HEK293 (cell line): ENCODE data around the gene GNB3.
A peak's percentile ranks its signal among the peaks of the same experiment; 100 is the strongest.

ENCODE experiments used
- CTCF ChIA-PET: fragments of 350-600 bp; formaldehyde crosslinking; extraction: SDS; loops from one replicate; lab custom pipeline; 2021; ENCODE audit warnings: antibody characterized with exemption; lab: Yijun Ruan, JAX
- POLR2A ChIA-PET: fragments of 300-600 bp; formaldehyde crosslinking; extraction: SDS; loops from one replicate; lab custom pipeline; 2020; ENCODE audit warnings: antibody characterized with exemption, inconsistent platforms; lab: Yijun Ruan, JAX
- H3K27ac ChIP-seq: fragments of 200-500 bp; sonication (Bioruptor generic); 2 replicates; pipeline ENCODE4 v1.5.1; 2014; ENCODE audit warnings: low read depth, low read length, control low read depth, inconsistent platforms; ENCODE audit errors: extremely low read depth
- H3K36me3 ChIP-seq, 2 experiments: fragments of 200-500 bp in 1 of 2; sonication (Bioruptor generic) in 1 of 2; 1 replicate in 1 of 2; 2 replicates in 1 of 2; pipeline ENCODE4 v1.5.1; 2014 to 2017; ENCODE audit warnings: inconsistent platforms in 2 of 2, low read length in 2 of 2; ENCODE audit not compliant: control insufficient read depth in 2 of 2, insufficient read depth in 1 of 2
- H3K4me1 ChIP-seq: fragments of 200-500 bp; sonication (Bioruptor generic); 2 replicates; pipeline ENCODE4 v1.5.1; 2014; ENCODE audit warnings: mild to moderate bottlenecking, low read length, inconsistent platforms; ENCODE audit not compliant: control insufficient read depth, insufficient read depth
- H3K4me3 ChIP-seq: 2 replicates; pipeline ENCODE4 v1.5.1; 2011; ENCODE audit warnings: low read depth, mild to moderate bottlenecking, control low read depth, low read length, moderate library complexity
- H3K9me3 ChIP-seq: fragments of 200-500 bp; sonication (Bioruptor generic); 2 replicates; pipeline ENCODE4 v1.5.1; 2014; ENCODE audit warnings: low read depth, low read length, inconsistent platforms; ENCODE audit not compliant: control insufficient read depth, insufficient read depth
- EGR2 ChIP-seq: fragments of 450-650 bp; formaldehyde crosslinking; IDR thresholded peaks from 2 replicates; pipeline ENCODE4 v1.5.1; 2016; ENCODE audit warnings: low read depth, missing biosample characterization, missing genetic modification characterization
- FEZF1 ChIP-seq: fragments of 450-650 bp; formaldehyde crosslinking; IDR thresholded peaks from 2 replicates; pipeline ENCODE4 v1.5.1; 2016; ENCODE audit warnings: missing biosample characterization, missing genetic modification characterization
- GLI2 ChIP-seq: fragments of 450-650 bp; formaldehyde crosslinking; IDR thresholded peaks from 2 replicates; pipeline ENCODE4; 2017; ENCODE audit warnings: missing biosample characterization, missing genetic modification characterization, low read depth, borderline replicate concordance
- KLF10 ChIP-seq: fragments of 450-650 bp; IDR thresholded peaks from 2 replicates; pipeline ENCODE4 v1.5.1; 2018; ENCODE audit warnings: missing biosample characterization, mild to moderate bottlenecking, missing genetic modification characterization
- KLF9 ChIP-seq: fragments of 450-650 bp; formaldehyde crosslinking; IDR thresholded peaks from 2 replicates; pipeline ENCODE4 v1.5.1; 2016; ENCODE audit warnings: missing biosample characterization, missing genetic modification characterization, low read depth
- PBX3 ChIP-seq: sonication (generic); formaldehyde crosslinking; IDR thresholded peaks from 2 replicates; pipeline ENCODE4 v1.8.1; 2022; ENCODE audit warnings: mild to moderate bottlenecking, moderate library complexity, missing genetic modification reagents
- SCRT1 ChIP-seq: fragments of 450-650 bp; formaldehyde crosslinking; IDR thresholded peaks from 2 replicates; pipeline ENCODE4 v1.5.1; 2016; ENCODE audit warnings: missing biosample characterization, missing genetic modification characterization, borderline replicate concordance
- SCRT2 ChIP-seq: fragments of 450-650 bp; formaldehyde crosslinking; IDR thresholded peaks from 2 replicates; pipeline ENCODE4 v1.5.1; 2016; ENCODE audit warnings: missing biosample characterization, missing genetic modification characterization
- SETDB1 ChIP-seq: IDR thresholded peaks from one replicate; pipeline ENCODE4 v1.6.1; 2017; ENCODE audit warnings: mild to moderate bottlenecking, low read length, moderate library complexity, mixed read lengths; ENCODE audit not compliant: insufficient read length
- SP2 ChIP-seq: fragments of 450-650 bp; formaldehyde crosslinking; IDR thresholded peaks from 2 replicates; pipeline ENCODE4 v1.5.1; 2016; ENCODE audit warnings: missing biosample characterization, missing genetic modification characterization
- SP3 ChIP-seq: fragments of 450-650 bp; formaldehyde crosslinking; IDR thresholded peaks from 2 replicates; pipeline ENCODE4 v1.5.1; 2016; ENCODE audit warnings: missing biosample characterization, missing genetic modification characterization
- ZBTB48 ChIP-seq: fragments of 450-650 bp; formaldehyde crosslinking; IDR thresholded peaks from 2 replicates; pipeline ENCODE4 v1.5.1; 2016; ENCODE audit warnings: missing biosample characterization, missing genetic modification characterization
- ZEB2 ChIP-seq: fragments of 450-650 bp; formaldehyde crosslinking; IDR thresholded peaks from 2 replicates; pipeline ENCODE4 v1.5.1; 2016; ENCODE audit warnings: missing biosample characterization, missing genetic modification characterization
- ZFP69B ChIP-seq: fragments of 450-650 bp; formaldehyde crosslinking; IDR thresholded peaks from 2 replicates; pipeline ENCODE4 v1.5.1; 2016; ENCODE audit warnings: missing biosample characterization, missing genetic modification characterization
- ZNF114 ChIP-seq: fragments of 450-650 bp; formaldehyde crosslinking; IDR thresholded peaks from 2 replicates; pipeline ENCODE4 v1.5.0; 2017; ENCODE audit warnings: missing biosample characterization, missing genetic modification characterization
- ZNF132 ChIP-seq: fragments of 450-650 bp; formaldehyde crosslinking; IDR thresholded peaks from 2 replicates; pipeline ENCODE4 v1.5.1; 2017; ENCODE audit warnings: missing biosample characterization, missing genetic modification characterization, borderline replicate concordance
- ZNF202 ChIP-seq: fragments of 450-650 bp; formaldehyde crosslinking; IDR thresholded peaks from 2 replicates; pipeline ENCODE4 v1.5.1; 2016; ENCODE audit warnings: missing biosample characterization, missing genetic modification characterization, borderline replicate concordance
- ZNF211 ChIP-seq: fragments of 450-650 bp; formaldehyde crosslinking; IDR thresholded peaks from 2 replicates; pipeline ENCODE4 v1.5.1; 2016; ENCODE audit warnings: low read depth, missing biosample characterization, missing genetic modification characterization
- ZNF221 ChIP-seq: fragments of 450-650 bp; formaldehyde crosslinking; IDR thresholded peaks from 2 replicates; pipeline ENCODE4 v1.5.1; 2017; ENCODE audit warnings: missing biosample characterization, missing genetic modification characterization, borderline replicate concordance
- ZNF292 ChIP-seq: fragments of 450-650 bp; formaldehyde crosslinking; IDR thresholded peaks from 2 replicates; pipeline ENCODE4 v1.5.1; 2016; ENCODE audit warnings: low read depth, missing biosample characterization, missing genetic modification characterization, borderline replicate concordance
- ZNF324 ChIP-seq: fragments of 450-650 bp; formaldehyde crosslinking; IDR thresholded peaks from 2 replicates; pipeline ENCODE4 v1.5.1; 2016; ENCODE audit warnings: missing biosample characterization, missing genetic modification characterization
- ZNF37A ChIP-seq: fragments of 450-650 bp; IDR thresholded peaks from 2 replicates; pipeline ENCODE4 v1.5.1; 2018; ENCODE audit warnings: missing biosample characterization, missing genetic modification characterization
- ZNF433 ChIP-seq: fragments of 450-650 bp; formaldehyde crosslinking; IDR thresholded peaks from 2 replicates; pipeline ENCODE4 v1.5.1; 2016; ENCODE audit warnings: missing biosample characterization, missing genetic modification characterization, low read depth
- ZNF449 ChIP-seq: fragments of 450-650 bp; formaldehyde crosslinking; IDR thresholded peaks from 2 replicates; pipeline ENCODE4 v1.5.1; 2017; ENCODE audit warnings: missing biosample characterization, mild to moderate bottlenecking, missing genetic modification characterization, moderate library complexity
- ZNF624 ChIP-seq: fragments of 450-650 bp; formaldehyde crosslinking; IDR thresholded peaks from 2 replicates; pipeline ENCODE4 v1.5.1; 2017; ENCODE audit warnings: missing biosample characterization, missing genetic modification characterization
- ZNF776 ChIP-seq: fragments of 450-650 bp; formaldehyde crosslinking; IDR thresholded peaks from 2 replicates; pipeline ENCODE4 v1.5.0; 2017; ENCODE audit warnings: missing biosample characterization, missing genetic modification characterization, borderline replicate concordance
- ZNF777 ChIP-seq: fragments of 450-650 bp; formaldehyde crosslinking; IDR thresholded peaks from 2 replicates; pipeline ENCODE4 v1.5.1; 2017; ENCODE audit warnings: missing biosample characterization, missing genetic modification characterization, borderline replicate concordance
- ZSCAN5A ChIP-seq: fragments of 450-650 bp; formaldehyde crosslinking; IDR thresholded peaks from 2 replicates; pipeline ENCODE4 v1.5.1; 2016; ENCODE audit warnings: missing biosample characterization, missing genetic modification characterization
- TF ChIP-seq, protein P1 (sequence below): fragments of 450-650 bp; formaldehyde crosslinking; IDR thresholded peaks from 2 replicates; pipeline ENCODE4 v1.5.1; 2016; ENCODE audit warnings: missing biosample characterization, missing genetic modification characterization

Gene GNB3

DNA sequence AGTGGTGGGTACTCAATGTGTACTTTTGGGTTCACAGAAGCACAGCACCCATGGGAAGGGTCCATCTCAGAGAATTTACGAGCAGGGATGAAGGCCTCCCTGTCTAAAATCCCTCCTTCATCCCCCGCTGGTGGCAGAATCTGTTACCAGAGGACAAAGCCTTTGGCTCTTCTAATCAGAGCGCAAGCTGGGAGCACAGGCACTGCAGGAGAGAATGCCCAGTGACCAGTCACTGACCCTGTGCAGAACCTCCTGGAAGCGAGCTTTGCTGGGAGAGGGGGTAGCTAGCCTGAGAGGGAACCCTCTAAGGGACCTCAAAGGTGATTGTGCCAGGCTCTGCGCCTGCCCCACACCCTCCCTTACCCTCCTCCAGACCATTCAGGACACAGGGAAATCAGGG is 20.6 kb upstream of the GNB3 start:
- ChIA-PET CTCF (interaction anchor here (1.0 to 8.1 kb wide), 3 partner anchors 15 to 67 kb away, joined by 3 to 116 read pairs (median 5); partner anchors contain the start of genes MLF2 and PTMS), POLR2A (no interaction called here)
- TF ChIP-seq ZNF211 (tag by site-specific recombination) (no peak), ZNF624 (tag by site-specific recombination) (no peak), ZNF777 (tag by site-specific recombination) (no peak), ZNF292 (no peak), PBX3 (CRISPR knock-in tag) (no peak), ZNF433 (tag by site-specific recombination) (no peak), ZNF132 (tag by site-specific recombination) (no peak), ZNF324 (tag by site-specific recombination) (no peak), SP2 (tag by site-specific recombination) (no peak), SP3 (tag by site-specific recombination) (no peak), GLI2 (no peak)
- TF ChIP-seq, protein P1, sequence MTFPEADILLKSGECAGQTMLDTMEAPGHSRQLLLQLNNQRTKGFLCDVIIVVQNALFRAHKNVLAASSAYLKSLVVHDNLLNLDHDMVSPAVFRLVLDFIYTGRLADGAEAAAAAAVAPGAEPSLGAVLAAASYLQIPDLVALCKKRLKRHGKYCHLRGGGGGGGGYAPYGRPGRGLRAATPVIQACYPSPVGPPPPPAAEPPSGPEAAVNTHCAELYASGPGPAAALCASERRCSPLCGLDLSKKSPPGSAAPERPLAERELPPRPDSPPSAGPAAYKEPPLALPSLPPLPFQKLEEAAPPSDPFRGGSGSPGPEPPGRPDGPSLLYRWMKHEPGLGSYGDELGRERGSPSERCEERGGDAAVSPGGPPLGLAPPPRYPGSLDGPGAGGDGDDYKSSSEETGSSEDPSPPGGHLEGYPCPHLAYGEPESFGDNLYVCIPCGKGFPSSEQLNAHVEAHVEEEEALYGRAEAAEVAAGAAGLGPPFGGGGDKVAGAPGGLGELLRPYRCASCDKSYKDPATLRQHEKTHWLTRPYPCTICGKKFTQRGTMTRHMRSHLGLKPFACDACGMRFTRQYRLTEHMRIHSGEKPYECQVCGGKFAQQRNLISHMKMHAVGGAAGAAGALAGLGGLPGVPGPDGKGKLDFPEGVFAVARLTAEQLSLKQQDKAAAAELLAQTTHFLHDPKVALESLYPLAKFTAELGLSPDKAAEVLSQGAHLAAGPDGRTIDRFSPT (tag by site-specific recombination), result no peak
- no peak overlapping the region for H3K4me3 ChIP-seq
- no peaks in the 10 kb centered on the region for H3K9me3 ChIP-seq
- H3K4me1 ChIP-seq, result peaks cover 6% of the 10 kb centered on the region; the same call in 1 of the 2 replicates
- H3K27ac ChIP-seq, result no peak overlapping the region
- peaks cover 0 to 3% of the 10 kb centered on the region in 2 experiments; a peak in 1 of 3 replicates for H3K36me3 ChIP-seq

GRCh38 chr12:6821591-6822425 is 18.9 kb upstream of the GNB3 start, which contains the start of gene GPR162:
GPR162 (plus strand) TSS chr12:6821821; CDS start chr12:6823899, 2,078 bp downstream.
- peak within 1 kb of the TSS; percentile 29 for H3K4me3 ChIP-seq
- TF ChIP-seq ZNF221 (tag by site-specific recombination) (no peak), FEZF1 (tag by site-specific recombination) (no peak), SETDB1 (no peak), KLF10 (no peak), SCRT1 (tag by site-specific recombination) (no peak), ZBTB48 (peak; percentile 94), ZSCAN5A (no peak), EGR2 (tag by site-specific recombination) (peak; percentile 67), ZEB2 (peak; percentile 21; the same call in 1 of the 2 replicates), ZFP69B (no peak), SCRT2 (tag by site-specific recombination) (no peak), ZNF776 (tag by site-specific recombination) (no peak), ZNF202 (tag by site-specific recombination) (no peak), ZNF37A (tag by site-specific recombination) (no peak), ZNF114 (no peak), KLF9 (tag by site-specific recombination) (0 out of 2 replicates have a peak, but pooled peaks have one; percentile 8), ZNF449 (tag by site-specific recombination) (no peak)

More at GRCh38 chr12:6821591-6822425, 18.9 kb upstream of the GNB3 start, which contains the start of gene GPR162:
- H3K4me1 ChIP-seq, result peaks cover 6% of the 10 kb centered on the region; the same call in 1 of the 2 replicates
- H3K9me3 ChIP-seq, result no peaks in the 10 kb centered on the region
- ChIA-PET CTCF (interaction anchor here (0.5 to 8.1 kb wide), 8 partner anchors 8 to 229 kb away, joined by 3 to 116 read pairs (median 4); partner anchors contain the start of gene MLF2), POLR2A (interaction anchor here (0.6 to 2.0 kb wide), 11 partner anchors 9 to 98 kb away, joined by 3 to 11 read pairs (median 6); partner anchors contain the start of genes CDCA3, COPS7A, MLF2 and PTMS)
- no peak within 1 kb of the TSS; the same call in 1 of the 2 replicates for H3K27ac ChIP-seq
- H3K36me3 ChIP-seq, result peaks cover 0 to 3% of the 10 kb centered on the region in 2 experiments; a peak in 1 of 3 replicates
